ENCODE data around the gene CEP85L.

CEP85L gene

GRCh38 chr6:118660218-118660569 lies 8.8 kb upstream of the CEP85L start:
- DNase-seq (ENCODE audit: low read depth), result no peak

GRCh38 chr6:118659513-118660217 lies 8.3 kb upstream of the CEP85L start:
- no peak for DNase-seq (ENCODE audit: low read depth)

- DNase-seq (ENCODE audit: low read depth), result no peak
Observed at GRCh38 chr6:118656847-118657451, 5.6 kb upstream of the CEP85L start.

GRCh38 chr6:118652051-118652615 lies 742 bp upstream of the CEP85L start:
- DNase-seq (ENCODE audit: low read depth), result no peak

GRCh38 chr6:118650582-118651281 lies 659 bp downstream of the CEP85L start:
- no peak for DNase-seq (ENCODE audit: low read depth)

- no peak for DNase-seq (ENCODE audit: low read depth)
Observed at GRCh38 chr6:118649918-118650581, 1.3 kb downstream of the CEP85L start.

GRCh38 chr6:118648866-118649554 lies 2.4 kb downstream of the CEP85L start:
- no peak for DNase-seq (ENCODE audit: low read depth)

GRCh38 chr6:118646977-118647376 lies 4.4 kb downstream of the CEP85L start:
- no peak for DNase-seq (ENCODE audit: low read depth)

- no peak for DNase-seq (ENCODE audit: low read depth)
Observed at GRCh38 chr6:118645395-118645794, 6.0 kb downstream of the CEP85L start.

GRCh38 chr6:118644007-118644406 lies 7.4 kb downstream of the CEP85L start:
- no peak for DNase-seq (ENCODE audit: low read depth)

GRCh38 chr6:118641042-118641441 lies 10.3 kb downstream of the CEP85L start:
- no peak for DNase-seq (ENCODE audit: low read depth)

- DNase-seq (ENCODE audit: low read depth), result no peak
Observed at GRCh38 chr6:118639054-118639964, 12.1 kb downstream of the CEP85L start.

GRCh38 chr6:118638288-118638687 lies 13.1 kb downstream of the CEP85L start:
- DNase-seq (ENCODE audit: low read depth), result no peak

- no peak for DNase-seq (ENCODE audit: low read depth)
Observed at GRCh38 chr6:118635909-118636735, 15.3 kb downstream of the CEP85L start.

- no peak for DNase-seq (ENCODE audit: low read depth)
Observed at GRCh38 chr6:118632359-118632758, 19.0 kb downstream of the CEP85L start.

GRCh38 chr6:118630923-118631322 lies 20.5 kb downstream of the CEP85L start:
- DNase-seq (ENCODE audit: low read depth), result no peak

- DNase-seq (ENCODE audit: low read depth), result no peak
Observed at GRCh38 chr6:118630067-118630466, 21.3 kb downstream of the CEP85L start.

GRCh38 chr6:118627724-118628123 lies 23.7 kb downstream of the CEP85L start:
- DNase-seq (ENCODE audit: low read depth), result no peak

- no peak for DNase-seq (ENCODE audit: low read depth)
Observed at GRCh38 chr6:118625833-118626232, 25.6 kb downstream of the CEP85L start.
